Naive thymus-derived CD4-positive, alpha-beta T cell (primary cell): Measurements from ENCODE around the gene DIP2B. TPM values are rescaled to one million over a fixed set of nuclear protein-coding genes. Genes with fewer than 3 reads are reported as not detected.
"Not testable (repeated sequence)": the region's sequence is repeated elsewhere in the genome, so short reads cannot be mapped to it uniquely, and the experiment has no call there.

Experiments
- ATAC-seq: fragments of 150-1000 bp; cut with Tn5 transposase; 2 replicates; pipeline ENCODE4 v1.10.0; 2021; ENCODE audit warnings: mild to moderate bottlenecking, moderate library complexity
- CTCF ChIA-PET: fragments of 350-600 bp; sonication (Branson Sonifier 250); formaldehyde crosslinking; loops from one replicate; lab custom pipeline; 2021; ENCODE audit warnings: antibody characterized with exemption; lab: Charles Lee
- POLR2A ChIA-PET: fragments of 350-600 bp; sonication (Branson Sonifier 250); formaldehyde crosslinking; loops from one replicate; lab custom pipeline; 2021; ENCODE audit warnings: antibody characterized with exemption, inconsistent platforms; lab: Charles Lee
- DNase-seq, 9 donors: peaks; one replicate each; pipeline versions ENCODE4 v3.0.0 to v3.0.0-alpha.2; 2020 to 2022; ENCODE audit warnings: mixed read lengths in 1 of 9
- H3K27ac ChIP-seq: one replicate; pipeline ENCODE4 v1.7.0; 2013; ENCODE audit warnings: mild to moderate bottlenecking, low read depth, low read length, moderate library complexity
- H3K27me3 ChIP-seq, 2 donors: one replicate each; pipeline ENCODE4 v1.7.0; 2013; ENCODE audit warnings: low read length in 2 of 2, mild to moderate bottlenecking in 2 of 2, moderate library complexity in 2 of 2; ENCODE audit not compliant: control insufficient read depth in 2 of 2, insufficient read depth in 2 of 2
- H3K36me3 ChIP-seq, 3 experiments: 1 replicate in 2 of 3; 2 replicates in 1 of 3; pipeline ENCODE4 v1.7.0; 2013; ENCODE audit warnings: low read length in 3 of 3, mild to moderate bottlenecking in 3 of 3, moderate library complexity in 1 of 3; ENCODE audit not compliant: insufficient read depth in 3 of 3, control insufficient read depth in 2 of 3
- H3K4me1 ChIP-seq, 2 donors: one replicate each; pipeline ENCODE4 v1.7.0; 2013; ENCODE audit warnings: low read length in 2 of 2, mild to moderate bottlenecking in 2 of 2, moderate library complexity in 1 of 2; ENCODE audit not compliant: control insufficient read depth in 2 of 2, insufficient read depth in 2 of 2
- H3K4me3 ChIP-seq: 2 replicates; pipeline ENCODE4 v1.7.0; 2013; ENCODE audit warnings: mild to moderate bottlenecking, low read length
- H3K9me3 ChIP-seq, 3 experiments: 1 replicate in 2 of 3; 2 replicates in 1 of 3; pipeline ENCODE4 v1.7.0; 2013; ENCODE audit warnings: low read length in 3 of 3; ENCODE audit not compliant: control insufficient read depth in 2 of 3
- H3K27ac Mint-ChIP-seq, 9 donors: one replicate each; pipeline ENCODE4 v1.8.0; 2020 to 2022; ENCODE audit warnings: mixed read lengths in 9 of 9, mild to moderate bottlenecking in 8 of 9, moderate library complexity in 5 of 9, inconsistent platforms in 2 of 9
- H3K27me3 Mint-ChIP-seq, 5 donors: one replicate each; pipeline ENCODE4 v1.8.0; 2021 to 2022; ENCODE audit warnings: mixed read lengths in 5 of 5, mild to moderate bottlenecking in 1 of 5
- H3K36me3 Mint-ChIP-seq, 5 donors: one replicate each; pipeline ENCODE4 v1.8.0; 2020 to 2022; ENCODE audit warnings: mixed read lengths in 5 of 5, mild to moderate bottlenecking in 3 of 5, inconsistent platforms in 1 of 5
- H3K4me1 Mint-ChIP-seq, 7 donors: one replicate each; pipeline ENCODE4 v1.8.0; 2020 to 2022; ENCODE audit warnings: mixed read lengths in 7 of 7, mild to moderate bottlenecking in 3 of 7, inconsistent platforms in 1 of 7
- H3K4me3 Mint-ChIP-seq, 10 donors: one replicate each; pipeline ENCODE4 v1.8.0; 2020 to 2022; ENCODE audit warnings: mild to moderate bottlenecking in 10 of 10, mixed read lengths in 10 of 10, moderate library complexity in 6 of 10, inconsistent platforms in 2 of 10
- H3K9me3 Mint-ChIP-seq, 11 donors: one replicate each; pipeline ENCODE4 v1.8.0; 2020 to 2022; ENCODE audit warnings: mixed read lengths in 11 of 11, mild to moderate bottlenecking in 4 of 11, inconsistent platforms in 1 of 11, moderate library complexity in 1 of 11
- intact Hi-C, 2 donors: fragments of 100-400 bp; cut with micrococcal nuclease; formaldehyde crosslinking; loops; one replicate each; pipeline ENCODE4 v1.15.1; 2023
- polyA plus RNA-seq, 2 donors: library from polyadenylated mRNA; unstranded; fragments of 300-500 nt; fragmentation: Illumina TruSeq; gene quantifications; one replicate each; pipeline ENCODE4 v1.2.3, GENCODE V29; 2021
- total RNA-seq, 6 experiments: library from RNA in 5 of 6; stranded (reverse) in 5 of 6; gene quantifications; 1 replicate in 5 of 6; 2 replicates in 1 of 6; pipeline ENCODE4 v1.2.3 and lab custom pipeline; 2021 to 2026

DIP2B gene
- total and polyA plus RNA-seq, 7 experiments from 2014 or later: 10.0 to 41.8 (median 34.3) TPM

- peak overlapping the region in 4 of 9 donors; percentile 25 to 64 (median 36) for H3K27ac Mint-ChIP-seq
- Histone ChIP-seq H3K36me3 (no peaks in the 10 kb centered on the region), H3K4me1 (peaks cover 2 to 15% of the 10 kb centered on the region in 2 donors), H3K27ac (no peak overlapping the region), H3K27me3 (no peaks in the 10 kb centered on the region), H3K9me3 (no peaks in the 10 kb centered on the region), H3K4me3 (no peak overlapping the region)
- intact Hi-C loops: loop anchor here in 1 of 2 donors (2.0 kb wide), 1 partner anchor 17 kb away; no protein-coding TSS in a partner anchor
- CTCF ChIA-PET: interaction anchor here (0.5 to 1.3 kb wide), 4 partner anchors 14 to 100 kb away, joined by 3 to 4 read pairs (median 3); no protein-coding TSS in a partner anchor
- ATAC-seq: no peak
- H3K36me3 Mint-ChIP-seq: peaks cover 4 to 16% (median 10%) of the 10 kb centered on the region in 5 donors
- peaks cover 20 to 54% (median 39%) of the 10 kb centered on the region in 7 donors for H3K4me1 Mint-ChIP-seq
- H3K27me3 Mint-ChIP-seq: no peaks in the 10 kb centered on the region
- DNase-seq: no peak
- peak overlapping the region in 1 of 10 donors; percentile 30 for H3K4me3 Mint-ChIP-seq
- POLR2A ChIA-PET: interaction anchor here (0.6 to 1.4 kb wide), 5 partner anchors 10 to 41 kb away, joined by 3 to 6 read pairs (median 5); no protein-coding TSS in a partner anchor
- no peaks in the 10 kb centered on the region for H3K9me3 Mint-ChIP-seq
These were observed 33.4 kb downstream of the DIP2B start for GRCh38 chr12:50538182-50538581.

- no peaks in the 10 kb centered on the region for H3K9me3 Mint-ChIP-seq
- Histone ChIP-seq H3K36me3 (no peaks in the 10 kb centered on the region), H3K27me3 (no peaks in the 10 kb centered on the region), H3K4me3 (no peak overlapping the region), H3K27ac (no peak overlapping the region), H3K9me3 (no peaks in the 10 kb centered on the region), H3K4me1 (peaks cover 0 to 11% of the 10 kb centered on the region in 2 donors)
- H3K27ac Mint-ChIP-seq: peak overlapping the region in 1 of 9 donors; percentile 55
- H3K36me3 Mint-ChIP-seq: peaks cover 4 to 20% (median 15%) of the 10 kb centered on the region in 5 donors
- intact Hi-C loops: no loop called here
- POLR2A ChIA-PET: interaction anchor here (0.5 to 1.3 kb wide), 2 partner anchors 9 to 88 kb away, joined by 3 to 7 read pairs; no protein-coding TSS in a partner anchor
- ATAC-seq (no peak), DNase-seq (no peak)
- H3K4me3 Mint-ChIP-seq: no peak overlapping the region
- H3K4me1 Mint-ChIP-seq: peaks cover 26 to 54% (median 41%) of the 10 kb centered on the region in 7 donors
- CTCF ChIA-PET: interaction anchor here (1.1 kb wide), 1 partner anchor 17 kb away, joined by 3 read pairs; no protein-coding TSS in a partner anchor
- no peaks in the 10 kb centered on the region for H3K27me3 Mint-ChIP-seq
These were observed 36.4 kb downstream of the DIP2B start for GRCh38 chr12:50541139-50541538.

GRCh38 chr12:50542448-50542847 lies 37.7 kb downstream of the DIP2B start:
- Histone ChIP-seq H3K4me3 (no peak overlapping the region), H3K27ac (no peak overlapping the region), H3K27me3 (no peaks in the 10 kb centered on the region), H3K36me3 (no peaks in the 10 kb centered on the region), H3K9me3 (no peaks in the 10 kb centered on the region), H3K4me1 (peaks cover 0 to 8% of the 10 kb centered on the region in 2 donors)
- Mint-ChIP-seq H3K9me3 (no peaks in the 10 kb centered on the region), H3K36me3 (peaks cover under 1 to 15% (median 12%) of the 10 kb centered on the region in 5 donors), H3K4me3 (no peak overlapping the region), H3K4me1 (peaks cover 26 to 59% (median 47%) of the 10 kb centered on the region in 7 donors), H3K27ac (peak overlapping the region in 5 of 9 donors; percentile 8 to 85 (median 64)), H3K27me3 (no peaks in the 10 kb centered on the region)
- peak in 3 of 9 donors; percentile 18 to 22 (median 21) for DNase-seq
- ChIA-PET CTCF (interaction anchor here (0.6 to 0.8 kb wide), 2 partner anchors 30 to 96 kb away, joined by 3 read pairs; no protein-coding TSS in a partner anchor), POLR2A (interaction anchor here (0.6 to 0.7 kb wide), 2 partner anchors 8 to 11 kb away, joined by 3 read pairs; no protein-coding TSS in a partner anchor)
- intact Hi-C loops: loop anchor here in 1 of 2 donors (1.0 kb wide), 1 partner anchor 9 kb away; no protein-coding TSS in a partner anchor
- peak; percentile 40 for ATAC-seq

DNA sequence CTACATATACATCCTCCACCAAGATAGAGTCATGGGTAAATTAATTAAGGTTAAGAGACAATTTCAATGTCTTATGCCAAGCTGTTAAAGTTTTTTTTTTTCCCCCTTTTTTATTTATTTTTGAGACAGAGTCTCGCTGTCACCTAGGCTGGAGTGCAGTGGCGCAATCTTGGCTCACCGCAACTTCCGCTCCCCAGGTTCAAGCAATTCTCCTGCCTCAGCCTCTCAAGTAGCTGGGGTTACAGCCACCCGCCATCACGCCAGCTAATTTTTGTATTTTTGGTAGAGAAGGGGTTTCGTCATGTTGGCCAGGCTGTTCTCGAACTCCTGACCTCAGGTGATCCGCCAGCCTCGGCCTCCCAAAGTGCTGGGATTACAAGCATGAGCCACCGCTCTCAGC lies 38.4 kb downstream of the DIP2B start:
- H3K27ac ChIP-seq, H3K9me3 ChIP-seq, H3K9me3 Mint-ChIP-seq, H3K4me1 ChIP-seq, H3K36me3 ChIP-seq, H3K4me3 ChIP-seq, intact Hi-C loops, ATAC-seq, DNase-seq, H3K27me3 Mint-ChIP-seq, H3K4me3 Mint-ChIP-seq, H3K27me3 ChIP-seq: not testable (repeated sequence)
- peaks cover 0 to 10% (median 8%) of the 10 kb centered on the region in 5 donors for H3K36me3 Mint-ChIP-seq
- peak overlapping the region in 5 of 9 donors; percentile 53 to 85 (median 64) for H3K27ac Mint-ChIP-seq
- ChIA-PET CTCF (interaction anchor here (0.6 to 0.8 kb wide), 2 partner anchors 31 to 95 kb away, joined by 3 read pairs; no protein-coding TSS in a partner anchor), POLR2A (interaction anchor here (1.0 kb wide), 1 partner anchor 20 kb away, joined by 3 read pairs; no protein-coding TSS in a partner anchor)
- peaks cover 19 to 55% (median 45%) of the 10 kb centered on the region in 7 donors for H3K4me1 Mint-ChIP-seq

DNA sequence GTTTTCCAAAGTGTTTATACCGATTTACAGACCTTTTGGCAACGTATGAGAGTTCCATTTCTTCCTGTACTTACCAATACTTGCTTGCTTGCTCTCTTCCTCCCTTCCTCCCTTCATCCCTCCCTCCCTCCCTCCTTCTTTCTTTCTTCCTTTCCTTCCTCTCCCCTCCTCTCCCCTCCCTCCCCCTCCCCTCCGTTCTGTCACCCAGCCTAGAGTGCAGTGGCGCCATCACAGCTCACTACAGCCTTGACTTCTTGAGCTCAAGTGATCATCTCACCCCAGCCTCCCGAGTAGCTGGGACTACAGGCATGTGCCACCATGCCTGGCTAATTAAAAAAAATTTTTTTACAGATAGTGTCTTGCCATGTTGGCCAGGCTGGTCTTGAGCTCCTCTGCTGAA lies 40.4 kb downstream of the DIP2B start:
- POLR2A ChIA-PET: interaction anchor here (0.6 to 1.4 kb wide), 3 partner anchors 8 to 42 kb away, joined by 3 to 5 read pairs (median 4); no protein-coding TSS in a partner anchor

GRCh38 chr12:50545786-50546185 lies 41.0 kb downstream of the DIP2B start:
- peaks cover 0 to 10% (median 6%) of the 10 kb centered on the region in 5 donors for H3K36me3 Mint-ChIP-seq
- H3K4me1 Mint-ChIP-seq: peaks cover 11 to 50% (median 42%) of the 10 kb centered on the region in 7 donors
- POLR2A ChIA-PET: interaction anchor here (0.6 to 0.7 kb wide), 2 partner anchors 20 to 42 kb away, joined by 4 to 5 read pairs; no protein-coding TSS in a partner anchor
- H3K9me3 Mint-ChIP-seq: no peaks in the 10 kb centered on the region
- Histone ChIP-seq H3K27me3 (no peaks in the 10 kb centered on the region), H3K9me3 (no peaks in the 10 kb centered on the region), H3K4me3 (no peak overlapping the region), H3K4me1 (peaks cover 0 to 5% of the 10 kb centered on the region in 2 donors), H3K27ac (no peak overlapping the region), H3K36me3 (no peaks in the 10 kb centered on the region)
- no peak for DNase-seq
- intact Hi-C loops: no loop called here
- H3K27ac Mint-ChIP-seq: peak overlapping the region in 2 of 9 donors; percentile 27 to 32
- ATAC-seq: no peak
- CTCF ChIA-PET: no interaction called here
- H3K27me3 Mint-ChIP-seq: no peaks in the 10 kb centered on the region
- peak overlapping the region in 2 of 10 donors; percentile 5 to 19 for H3K4me3 Mint-ChIP-seq

More for the DNA sequence above, 40.4 kb downstream of the DIP2B start:
- DNase-seq: no peak
- Mint-ChIP-seq H3K4me3 (no peak overlapping the region), H3K4me1 (peaks cover 11 to 46% (median 39%) of the 10 kb centered on the region in 7 donors), H3K9me3 (no peaks in the 10 kb centered on the region), H3K27me3 (no peaks in the 10 kb centered on the region), H3K27ac (no peak overlapping the region), H3K36me3 (peaks cover 0 to 10% (median 6%) of the 10 kb centered on the region in 5 donors)
- CTCF ChIA-PET: no interaction called here
- Histone ChIP-seq H3K27me3 (no peaks in the 10 kb centered on the region), H3K9me3 (no peaks in the 10 kb centered on the region), H3K4me1 (peaks cover 0 to 5% of the 10 kb centered on the region in 2 donors), H3K27ac (no peak overlapping the region), H3K36me3 (no peaks in the 10 kb centered on the region), H3K4me3 (no peak overlapping the region)
- no peak for ATAC-seq
- intact Hi-C loops: no loop called here
